ENCODE data around the gene NXNL1. TPM values are rescaled to one million over a fixed set of nuclear protein-coding genes. Genes with fewer than 3 reads are reported as not detected.
"Not testable (repeated sequence)": the region's sequence is repeated elsewhere in the genome, so short reads cannot be mapped to it uniquely, and the experiment has no call there.

NXNL1 gene
- total and polyA plus RNA-seq, 9 of the 15 experiments (the other 6 are each of a cell fraction or from before 2014, with no cell fraction given), result not detected

- H3K4me3 ChIP-seq; BruUV-seq (replicated peaks); ATAC-seq; H2AFZ ChIP-seq (ENCODE audit: low read depth, low read length); H3K9me1 ChIP-seq (ENCODE audit: control insufficient read depth, insufficient read depth, low read length); FAIRE-seq; H3K36me3 ChIP-seq (ENCODE audit: control insufficient read depth, insufficient read depth, low read length); H4K20me1 ChIP-seq (replicated peaks; ENCODE audit: control insufficient read depth, insufficient read depth, low read length); DNase-seq (ENCODE audit: extremely low read depth in 1 of 4, low spot score in 3 of 4); CTCF ChIA-PET (ENCODE audit: low intra/inter-chr PET ratio); in situ Hi-C loops (cut with MboI); H3K27me3 ChIP-seq (ENCODE audit: control insufficient read depth in 2 of 2, insufficient read depth in 2 of 2, low read length in 2 of 2); intact Hi-C loops (cut with micrococcal nuclease); H3K9me3 ChIP-seq (replicated peaks; ENCODE audit: control insufficient read depth, insufficient read depth, low read depth, low read length); TF ChIP-seq NR4A1 (CRISPR knock-in tag; IDR thresholded peaks at IDR 0.05): not testable (repeated sequence)
- TF ChIP-seq SMARCA5 (IDR thresholded peaks at IDR 0.05) (peak; percentile 68; the same call in 1 of the 2 replicates), SUPT5H (IDR thresholded peaks at IDR 0.05) (0 out of 2 replicates have a peak, but pooled peaks have one; percentile 1), HDAC2 (IDR thresholded peaks at IDR 0.05) (peak; percentile 53; the same call in 1 of the 2 replicates), CBX1 (IDR thresholded peaks at IDR 0.05; ENCODE audit: low read depth) (peak; percentile 86; the same call in 1 of the 2 replicates), RBM25 (IDR thresholded peaks at IDR 0.05; ENCODE audit: low read depth, low read length, severe bottlenecking) (peak; percentile 88), NR4A1 (tag; IDR thresholded peaks at IDR 0.05) (0 out of 2 replicates have a peak, but pooled peaks have one; percentile 18), ZBTB34 (CRISPR knock-in tag; IDR thresholded peaks at IDR 0.05) (0 out of 2 replicates have a peak, but pooled peaks have one; percentile 9), KDM1A (IDR thresholded peaks at IDR 0.05) (peak in 1 of 2 experiments; percentile 68; a peak in 2 of 4 replicates), CHD4 (IDR thresholded peaks at IDR 0.05; ENCODE audit: insufficient read depth, insufficient replicate concordance, low read depth, low read length, poor library complexity, severe bottlenecking) (peak; percentile 47), ADNP (tag; IDR thresholded peaks at IDR 0.05) (peak; percentile 85), BCOR (IDR thresholded peaks at IDR 0.05) (peak; percentile 94)
- WGBS (ENCODE audit: insufficient coverage, low coverage, missing lambda C conversion rate), result 84% methylated on average over 3 of the region's 3 CpGs
- H3K4me1 ChIP-seq (replicated peaks in 1 of 2; ENCODE audit: control insufficient read depth in 2 of 2, insufficient read depth in 2 of 2, low read length in 2 of 2), result peaks cover 22 to 46% of the 10 kb centered on the region in 2 experiments
- H3K27ac ChIP-seq (ENCODE audit: extremely low read depth, low read depth, low read length), result peak overlapping the region; percentile 67; the same call in 1 of the 3 replicates
- H3K79me2 ChIP-seq (ENCODE audit: control insufficient read depth, insufficient read depth, low read length), result peaks cover 51% of the 10 kb centered on the region
- peak overlapping the region; percentile 14; the same call in 1 of the 2 replicates for H3K4me2 ChIP-seq (ENCODE audit: insufficient read depth, low read length)
- POLR2A ChIA-PET, result interaction anchor here (0.6 to 1.2 kb wide), 2 partner anchors 197 to 199 kb away, joined by 3 read pairs; no protein-coding TSS in a partner anchor
- peak overlapping the region; percentile 6 to 18; a peak in 2 of 4 replicates for H3K9ac ChIP-seq (ENCODE audit: insufficient read depth in 1 of 2, low read depth in 2 of 2, low read length in 2 of 2)
Measured at GRCh38 chr19:17508558-17508933, 47.8 kb upstream of the NXNL1 start.
